ENCODE measurements around the gene SRA1.

- TF ChIP-seq ZNF423 (tag by site-specific recombination; IDR thresholded peaks at IDR 0.05) (no peak), ZBTB1 (tag by site-specific recombination; IDR thresholded peaks at IDR 0.05) (no peak), ZNF121 (tag by site-specific recombination; IDR thresholded peaks at IDR 0.05) (no peak)
Observed at GRCh38 chr5:140573683-140574082, 16.4 kb upstream of the SRA1 start.
